ENCODE results near the gene FOXN3. TPM values are rescaled to one million over a fixed set of nuclear protein-coding genes. Genes with fewer than 3 reads are reported as not detected.

The FOXN3 gene
- total RNA-seq, 4 donors from 2014 or later: 99.6 to 172 (median 103) TPM

DNA sequence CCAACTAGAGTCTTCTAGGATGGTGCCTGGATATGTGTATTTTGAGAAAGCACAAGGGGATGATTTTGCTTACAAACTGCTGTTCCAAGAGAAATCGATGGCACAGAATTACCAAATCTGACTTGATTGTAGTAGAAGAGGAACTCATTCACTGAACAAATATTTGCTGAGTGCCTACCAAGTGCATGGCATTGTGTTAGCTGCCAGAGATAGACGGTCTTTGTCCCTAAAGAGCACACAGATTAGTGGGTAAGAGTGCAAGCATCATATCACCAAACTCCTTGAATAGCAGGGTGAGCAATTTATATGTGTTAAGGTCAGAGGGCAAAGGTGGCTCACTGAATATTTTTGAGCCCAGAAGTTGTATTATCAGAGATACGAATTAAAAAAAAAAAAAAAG is 3.5 kb upstream of the FOXN3 start:
- intact Hi-C loops (cut with DNase I; ENCODE audit: low total_unique reads): no loop called here
- in situ Hi-C loops (cut with MboI; ENCODE audit: low sequenced_read_pairs in 4 of 4): loop anchor here in 3 of 4 donors (10.0 to 25.0 kb wide), 3 partner anchors 246 to 396 kb away; no protein-coding TSS in a partner anchor
- H3K36me3 ChIP-seq: no peaks in the 10 kb centered on the region
- peaks cover 10 to 17% of the 10 kb centered on the region in 2 donors for H3K4me1 ChIP-seq
- TF ChIP-seq POLR2A (IDR thresholded peaks at IDR 0.05) (no peak), CTCF (IDR thresholded peaks at IDR 0.05 in 4 of 5, conservative IDR thresholded peaks at IDR 0.05 in 1 of 5) (no peak)
- H3K27me3 ChIP-seq: no peaks in the 10 kb centered on the region
- H3K9me3 ChIP-seq: no peaks in the 10 kb centered on the region
- ATAC-seq (no peak), DNase-seq (no peak)
- peak overlapping the region in 2 of 4 donors; percentile 95 to 97 for H3K27ac ChIP-seq
- H3K4me3 ChIP-seq: no peak overlapping the region

- Histone ChIP-seq H3K4me3 (no peak overlapping the region), H3K4me1 (peaks cover 11 to 22% of the 10 kb centered on the region in 2 donors), H3K36me3 (no peaks in the 10 kb centered on the region), H3K9me3 (no peaks in the 10 kb centered on the region), H3K27me3 (no peaks in the 10 kb centered on the region), H3K27ac (peak overlapping the region in 3 of 4 donors; percentile 95 to 97 (median 95))
- TF ChIP-seq CTCF (IDR thresholded peaks at IDR 0.05 in 4 of 5, conservative IDR thresholded peaks at IDR 0.05 in 1 of 5) (no peak), POLR2A (IDR thresholded peaks at IDR 0.05) (no peak)
- in situ Hi-C loops (cut with MboI; ENCODE audit: low sequenced_read_pairs in 4 of 4) (loop anchor here in 3 of 4 donors (10.0 to 25.0 kb wide), 4 partner anchors 235 to 395 kb away; no protein-coding TSS in a partner anchor), intact Hi-C loops (cut with DNase I; ENCODE audit: low total_unique reads) (loop anchor here (2.0 to 10.0 kb wide), 5 partner anchors 83 to 537 kb away; partner anchors contain the start of gene TDP1)
- DNase-seq: no peak
- ATAC-seq: no peak
Observed at GRCh38 chr14:89419973-89420482, 3.0 kb upstream of the FOXN3 start.

DNA sequence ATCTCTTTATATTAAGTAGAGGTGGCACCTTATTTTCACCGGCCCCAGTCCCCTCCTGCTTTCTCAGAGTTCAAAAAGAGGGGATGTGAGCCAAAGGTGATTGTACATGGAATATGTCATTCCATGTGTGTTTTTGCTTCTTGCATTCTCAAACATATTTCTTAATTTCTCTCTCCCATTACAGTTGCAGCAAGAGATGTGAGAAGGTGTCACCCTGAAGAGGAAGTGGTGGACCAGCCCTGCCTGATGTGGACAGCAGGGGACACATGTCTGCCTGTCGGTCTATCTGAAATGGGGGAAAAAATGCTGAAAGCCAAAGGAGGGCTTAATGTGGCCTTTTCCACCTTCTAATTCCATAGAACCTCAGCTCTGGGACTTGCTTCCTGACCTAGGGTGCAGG is 1.9 kb upstream of the FOXN3 start:
- Histone ChIP-seq H3K36me3 (no peaks in the 10 kb centered on the region), H3K4me3 (no peak overlapping the region), H3K9me3 (no peaks in the 10 kb centered on the region), H3K27ac (peak overlapping the region; percentile 87 to 97 (median 95)), H3K27me3 (no peaks in the 10 kb centered on the region), H3K4me1 (peaks cover 22 to 27% of the 10 kb centered on the region in 2 donors)
- no peak for ATAC-seq
- intact Hi-C loops (cut with DNase I; ENCODE audit: low total_unique reads) (loop anchor here (1.0 to 10.0 kb wide), 6 partner anchors 82 to 538 kb away; partner anchors contain the start of gene TDP1), in situ Hi-C loops (cut with MboI; ENCODE audit: low sequenced_read_pairs in 4 of 4) (loop anchor here in 3 of 4 donors (10.0 to 25.0 kb wide), 3 partner anchors 234 to 382 kb away; no protein-coding TSS in a partner anchor)
- no peak for DNase-seq
- TF ChIP-seq POLR2A (IDR thresholded peaks at IDR 0.05): no peak
- TF ChIP-seq CTCF (IDR thresholded peaks at IDR 0.05 in 4 of 5, conservative IDR thresholded peaks at IDR 0.05 in 1 of 5): no peak

GRCh38 chr14:89418452-89418851 is 1.4 kb upstream of the FOXN3 start:
- H3K27ac ChIP-seq: peak overlapping the region; percentile 87 to 97 (median 95)
- DNase-seq: peak in 1 of 2 donors; percentile 46

More at GRCh38 chr14:89418452-89418851, 1.4 kb upstream of the FOXN3 start:
- ATAC-seq: no peak
- H3K4me3 ChIP-seq: peak overlapping the region in 3 of 4 donors; percentile 77 to 78 (median 77)
- no peaks in the 10 kb centered on the region for H3K36me3 ChIP-seq
- H3K4me1 ChIP-seq: peaks cover 22 to 26% of the 10 kb centered on the region in 2 donors
- intact Hi-C loops (cut with DNase I; ENCODE audit: low total_unique reads) (loop anchor here (1.0 to 10.0 kb wide), 6 partner anchors 81 to 539 kb away; partner anchors contain the start of gene TDP1), in situ Hi-C loops (cut with MboI; ENCODE audit: low sequenced_read_pairs in 4 of 4) (loop anchor here in 3 of 4 donors (10.0 to 25.0 kb wide), 3 partner anchors 234 to 381 kb away; no protein-coding TSS in a partner anchor)
- H3K27me3 ChIP-seq: no peaks in the 10 kb centered on the region
- TF ChIP-seq CTCF (IDR thresholded peaks at IDR 0.05 in 4 of 5, conservative IDR thresholded peaks at IDR 0.05 in 1 of 5): no peak
- TF ChIP-seq POLR2A (IDR thresholded peaks at IDR 0.05): no peak
- no peaks in the 10 kb centered on the region for H3K9me3 ChIP-seq

Measured in gastrocnemius medialis (tissue), 4 donors.